GM12878 (cell line): ENCODE results near the gene MYO7A. TPM values are rescaled to one million over a fixed set of nuclear protein-coding genes. Genes with fewer than 3 reads are reported as not detected.

Experiments used
- ELK1 ChIP-seq: IDR thresholded peaks from 2 replicates; pipeline ENCODE4 v1.6.1; 2012; ENCODE audit warnings: low read depth, low read length, improper control_type of control experiment
- EZH2 ChIP-seq: IDR thresholded peaks from 2 replicates; pipeline ENCODE4 v1.6.1; 2012; ENCODE audit warnings: low read depth, mild to moderate bottlenecking, control low read depth, inconsistent platforms, low read length, borderline replicate concordance; ENCODE audit not compliant: control insufficient read depth
- IRF3 ChIP-seq: fragments of 450-650 bp; IDR thresholded peaks from 2 replicates; pipeline ENCODE4 v1.6.1; 2014; ENCODE audit warnings: mild to moderate bottlenecking
- IRF5 ChIP-seq: fragments of 450-650 bp; IDR thresholded peaks from 2 replicates; pipeline ENCODE4 v1.6.1; 2017; ENCODE audit warnings: borderline replicate concordance
- LARP7 ChIP-seq: fragments of 450-650 bp; IDR thresholded peaks from 2 replicates; pipeline ENCODE4 v1.6.1; 2017; ENCODE audit warnings: mild to moderate bottlenecking
- MEF2A ChIP-seq: IDR thresholded peaks from 2 replicates; pipeline ENCODE4 v1.6.1; 2011; ENCODE audit warnings: low read depth, mild to moderate bottlenecking, low read length, moderate library complexity; ENCODE audit not compliant: insufficient read depth
- POU2F2 ChIP-seq: IDR thresholded peaks from 3 replicates; pipeline ENCODE4 v1.6.1; 2011; ENCODE audit warnings: low read depth, mild to moderate bottlenecking, low read length, borderline replicate concordance
- SUZ12 ChIP-seq: fragments of 200-600 bp; sonication (generic); IDR thresholded peaks from one replicate; pipeline ENCODE4 v1.6.1; 2018; ENCODE audit warnings: antibody characterized with exemption, mild to moderate bottlenecking; ENCODE audit not compliant: unreplicated experiment
- YBX1 ChIP-seq: fragments of 450-650 bp; IDR thresholded peaks from 2 replicates; pipeline ENCODE4 v1.6.1; 2016; ENCODE audit warnings: antibody characterized with exemption
- ZBED1 ChIP-seq: IDR thresholded peaks from 2 replicates; pipeline ENCODE4 v1.6.1; 2016; ENCODE audit warnings: borderline replicate concordance
- ZNF687 ChIP-seq: fragments of 450-650 bp; IDR thresholded peaks from 2 replicates; pipeline ENCODE4 v1.6.1; 2017; ENCODE audit warnings: mild to moderate bottlenecking, moderate library complexity
- polyA plus RNA-seq, 11 experiments: library from polyadenylated mRNA; depleted of rRNA in 4 of 11; unstranded in 6 of 11; stranded (reverse) in 5 of 11; fragments of >200 nt; fragmentation: Nextera tagmentation in 4 of 11; fragmentation: Illumina TruSeq in 1 of 11; extraction: Ambion mirVana in 4 of 11; extraction: Trizol in 1 of 11; gene quantifications; 1 replicate in 1 of 11; 2 replicates in 10 of 11; pipeline versions ENCODE4 v1.2.1 to v1.2.3, GENCODE V29; 2011 to 2016; ENCODE audit warnings: inconsistent platforms in 2 of 11, missing spikeins in 2 of 11, low read depth in 1 of 11
- total RNA-seq, 4 experiments: library from RNA; depleted of rRNA in 3 of 4; stranded (reverse); fragments of >200 nt in 3 of 4; fragmentation: Illumina TruSeq in 1 of 4; extraction: Trizol in 1 of 4; gene quantifications; 2 replicates each; pipeline versions ENCODE4 v1.2.1 to v1.2.3, GENCODE V29; 2013 to 2021

Gene MYO7A
- total and polyA plus RNA-seq, 10 of the 15 experiments (the other 5 are each of a cell fraction or from before 2014, with no cell fraction given), result 0.01 to 0.21 (median 0.04) TPM; not detected in 6

GRCh38 chr11:77091146-77091940 is 36.7 kb upstream of the MYO7A start (continued):
- TF ChIP-seq IRF3 (no peak), MEF2A (no peak), IRF5 (no peak), ZNF687 (no peak), POU2F2 (peak; percentile 73; the same call in 1 of the 3 replicates), YBX1 (no peak), EZH2 (no peak), ZBED1 (no peak), ELK1 (0 out of 2 replicates have a peak, but pooled peaks have one; percentile 41), SUZ12 (no peak), LARP7 (0 out of 2 replicates have a peak, but pooled peaks have one; percentile 27)
